ENCODE data around the gene NAT10.

The NAT10 gene

GRCh38 chr11:34150494-34151151 is 45.2 kb downstream of the NAT10 start:
- DNase-seq, result no peak

GRCh38 chr11:34151166-34151565 is 45.7 kb downstream of the NAT10 start:
- DNase-seq, result no peak

- no peak for DNase-seq
Measured at GRCh38 chr11:34151916-34152845, 46.8 kb downstream of the NAT10 start.

GRCh38 chr11:34154059-34154875 is 48.8 kb downstream of the NAT10 start:
- DNase-seq, result no peak

- DNase-seq, result no peak
Measured at GRCh38 chr11:34155057-34155756, 49.8 kb downstream of the NAT10 start.

GRCh38 chr11:34155757-34156062 is 50.3 kb downstream of the NAT10 start:
- no peak for DNase-seq

- DNase-seq, result no peak
Measured at GRCh38 chr11:34157163-34157562, 51.7 kb downstream of the NAT10 start.

- no peak for DNase-seq
Measured at GRCh38 chr11:34158661-34159060, 53.2 kb downstream of the NAT10 start.

GRCh38 chr11:34160049-34160721 is 54.8 kb downstream of the NAT10 start:
- no peak for DNase-seq

- DNase-seq, result no peak
Measured at GRCh38 chr11:34160791-34161190, 55.4 kb downstream of the NAT10 start.

- DNase-seq, result no peak
Measured at GRCh38 chr11:34161361-34161760, 55.9 kb downstream of the NAT10 start.

- DNase-seq, result peak; percentile 19
Measured at GRCh38 chr11:34161812-34162492, 56.5 kb downstream of the NAT10 start.

- no peak for DNase-seq
Measured at GRCh38 chr11:34162493-34162820, 57.0 kb downstream of the NAT10 start.

GRCh38 chr11:34162856-34163255 is 57.4 kb downstream of the NAT10 start:
- DNase-seq, result no peak

GRCh38 chr11:34165121-34165520 is 59.7 kb downstream of the NAT10 start:
- no peak for DNase-seq

- DNase-seq, result no peak
Measured at GRCh38 chr11:34165786-34166555, 60.5 kb downstream of the NAT10 start.

GRCh38 chr11:34166806-34167740 is 61.6 kb downstream of the NAT10 start:
- no peak for DNase-seq

- no peak for DNase-seq
Measured at GRCh38 chr11:34167961-34168360, 62.5 kb downstream of the NAT10 start.

- DNase-seq, result no peak
Measured at GRCh38 chr11:34168642-34169420, 63.4 kb downstream of the NAT10 start.

Measured in EL (cell line).